GM19023 (cell line): ENCODE data around the gene RIPOR3.

Experiments used
- ATAC-seq: cut with Tn5 transposase; IDR thresholded peaks from one replicate; pipeline ENCODE4 v1.9.1; 2021; ENCODE audit warnings: mild to moderate bottlenecking, moderate library complexity; ENCODE audit not compliant: unreplicated experiment

Gene RIPOR3

DNA sequence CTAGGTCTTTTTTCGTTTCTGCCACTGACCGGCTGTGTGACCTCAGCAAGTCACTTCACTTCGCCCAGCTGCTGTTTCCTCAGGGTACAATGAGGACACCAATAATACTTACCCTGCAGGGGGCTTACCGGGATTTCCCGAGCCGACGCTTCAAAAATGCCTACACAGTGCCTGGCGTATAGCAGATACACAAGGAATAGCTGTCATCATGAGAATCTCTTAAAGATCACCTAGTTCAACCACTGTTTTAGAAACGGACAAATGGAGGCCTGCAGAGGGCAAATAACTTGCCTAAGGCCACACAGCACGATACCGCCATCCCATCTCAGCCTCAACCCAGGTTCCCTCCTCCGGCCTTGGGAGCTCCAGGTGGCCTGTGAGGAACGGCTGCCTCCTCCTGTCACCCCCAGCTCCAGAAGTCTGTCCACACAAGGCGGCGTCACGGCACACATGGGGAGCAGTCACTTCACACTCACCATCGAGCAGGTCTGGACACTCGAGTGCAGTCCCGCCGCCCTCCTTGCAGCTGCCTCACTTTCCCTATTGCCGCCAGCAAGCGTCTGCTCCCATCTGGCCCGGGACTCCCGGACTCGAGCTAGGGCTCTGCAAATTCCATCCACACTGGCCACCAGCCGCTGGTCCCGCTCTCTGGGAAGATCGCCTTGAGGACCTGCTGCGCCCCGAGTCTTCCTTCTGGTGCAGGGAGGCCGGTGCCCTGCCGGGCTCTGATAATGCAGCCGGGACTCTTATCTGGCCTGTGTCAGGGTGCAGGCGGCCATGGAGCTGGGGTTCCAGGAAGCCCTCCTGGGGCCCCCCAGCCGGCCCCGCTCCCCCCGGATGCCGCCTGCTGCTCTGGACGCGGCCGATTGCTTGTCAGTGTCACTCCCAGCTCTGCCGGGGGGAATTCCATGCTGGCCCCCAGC lies at the start of gene RIPOR3:
Gene RIPOR3, minus strand, starts transcription at position 893 of the 923 bp plus-strand sequence. Its CDS starts 414 bp downstream, at position 479.
- no peak for ATAC-seq

DNA sequence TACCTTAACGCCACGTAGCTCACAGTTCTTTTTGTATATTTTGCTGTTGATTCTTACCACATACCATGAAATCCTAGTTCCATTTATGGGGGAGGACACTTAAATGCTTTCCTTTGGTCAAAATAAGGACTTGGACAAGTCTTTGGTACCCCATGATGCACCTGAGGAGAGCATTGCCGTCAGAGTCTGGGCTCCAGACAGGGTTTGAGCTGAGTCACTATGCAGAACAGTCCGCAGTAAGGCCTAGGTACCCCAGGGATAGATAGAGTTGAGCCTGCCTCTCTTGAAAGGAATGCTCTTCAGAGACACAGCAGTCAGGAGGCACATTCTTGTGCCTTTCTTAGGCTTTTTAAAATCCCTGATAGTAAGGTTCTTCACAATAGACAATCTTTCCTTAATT lies 46.0 kb upstream of the RIPOR3 start:
- no peak for ATAC-seq

DNA sequence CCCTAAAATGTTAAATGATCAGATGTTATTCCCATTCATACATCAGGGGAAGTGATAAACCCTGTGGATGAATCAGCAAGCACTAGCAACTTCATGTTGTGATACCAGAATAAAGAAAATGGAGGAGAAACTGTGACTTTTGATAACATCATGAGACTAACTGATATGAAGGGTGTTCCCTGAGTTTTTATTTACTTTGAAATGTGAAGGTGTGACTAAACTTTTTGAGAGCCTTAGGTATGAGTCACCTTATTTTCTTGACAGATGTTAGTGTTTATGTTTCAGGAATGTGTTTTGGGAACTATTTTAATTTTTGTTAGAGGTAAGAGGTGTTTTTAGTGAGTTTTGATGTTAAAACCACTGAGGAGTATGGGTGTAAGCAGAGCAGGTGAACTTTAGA lies 44.5 kb upstream of the RIPOR3 start:
- no peak for ATAC-seq

DNA sequence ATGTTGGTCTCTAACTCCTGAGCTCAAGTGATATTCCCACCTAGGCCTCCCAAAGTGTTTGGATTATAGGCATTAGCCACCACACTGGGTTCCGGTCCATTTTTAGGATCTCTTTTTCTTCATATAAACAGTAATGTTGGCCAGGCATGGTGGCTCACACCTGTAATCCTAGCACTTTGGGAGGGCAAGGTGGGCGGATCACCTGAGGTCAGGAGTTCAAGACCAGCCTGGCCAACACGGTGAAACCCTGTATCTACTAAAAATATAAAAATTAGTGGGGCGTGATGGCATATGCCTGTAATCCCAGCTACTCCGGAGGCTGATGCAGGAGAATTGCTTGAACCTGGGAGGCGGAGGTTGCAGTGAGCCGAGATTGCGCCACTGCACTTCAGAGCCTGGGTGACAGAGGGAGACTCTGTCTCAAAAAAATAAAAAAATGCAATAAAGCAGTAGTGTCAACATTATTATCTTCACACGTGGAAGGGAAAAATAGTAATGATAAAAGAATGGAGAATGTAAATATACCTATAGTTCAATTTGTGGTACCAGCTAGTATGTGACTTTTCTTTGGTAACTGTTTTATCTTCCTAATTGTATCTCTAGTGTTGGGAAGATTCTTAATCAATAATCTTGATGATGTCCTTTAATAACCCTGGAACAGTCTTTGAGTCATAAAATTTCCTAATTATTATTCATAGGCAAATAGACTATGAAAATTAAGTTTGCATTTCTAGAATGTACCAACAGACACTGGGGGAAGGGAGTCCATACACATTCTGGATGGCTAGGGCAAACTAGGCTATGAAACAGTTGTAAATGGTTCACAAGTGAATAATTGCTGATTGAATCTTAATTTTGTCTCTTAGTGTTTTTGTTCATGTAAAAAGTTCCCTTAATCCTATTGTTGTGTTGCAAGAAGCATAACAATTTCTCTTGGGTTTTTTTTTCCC lies 43.7 kb upstream of the RIPOR3 start:
- no peak for ATAC-seq

- no peak for ATAC-seq
Observed at GRCh38 chr20:50733644-50734349, 42.5 kb upstream of the RIPOR3 start.

DNA sequence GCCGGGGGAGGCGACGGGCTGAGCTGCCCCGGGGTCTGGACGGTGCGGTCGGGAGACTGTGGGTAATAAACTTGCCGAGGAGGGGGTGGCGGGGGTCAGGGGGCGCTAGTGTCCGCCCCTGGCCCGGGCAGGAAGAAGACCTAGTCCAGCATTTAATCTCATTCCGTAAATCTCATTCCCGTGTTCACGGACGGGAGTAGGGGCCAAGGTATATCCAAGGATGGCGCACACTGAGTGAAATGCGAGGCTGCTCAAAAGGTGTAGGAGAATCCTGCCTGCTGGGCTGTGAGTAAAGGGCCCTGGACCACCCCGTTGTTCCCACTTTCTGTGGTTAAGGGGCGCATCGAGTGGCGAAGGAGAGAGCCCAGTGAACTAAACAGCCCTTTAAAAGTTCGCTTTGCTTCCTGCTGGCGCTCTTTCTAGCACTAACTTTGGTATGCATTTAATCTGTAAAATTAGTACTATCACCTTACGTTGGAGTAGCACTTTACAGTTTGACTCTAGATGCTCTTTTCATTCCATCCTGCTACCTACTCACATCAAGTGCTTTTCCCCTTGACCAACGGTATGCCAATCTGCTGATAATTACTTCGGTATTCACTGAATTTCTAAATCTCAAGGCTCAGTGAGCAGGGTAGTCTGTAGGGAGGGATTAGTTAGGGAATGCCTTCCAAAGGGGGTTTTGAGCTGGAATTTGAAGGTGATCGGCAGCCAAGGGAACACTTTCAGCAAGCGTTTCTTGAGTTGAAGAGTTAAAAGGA lies 40.8 kb upstream of the RIPOR3 start:
- no peak for ATAC-seq

- ATAC-seq, result peak; percentile 91
Observed at GRCh38 chr20:50731055-50731929, 40.0 kb upstream of the RIPOR3 start, which contains the start of gene PARD6B. PARD6B (plus strand) TSS chr20:50731580; CDS start chr20:50731787, 207 bp downstream.

- no peak for ATAC-seq
Observed at GRCh38 chr20:50730765-50731054, 39.4 kb upstream of the RIPOR3 start.

- ATAC-seq, result no peak
Observed at GRCh38 chr20:50729901-50730764, 38.8 kb upstream of the RIPOR3 start.

DNA sequence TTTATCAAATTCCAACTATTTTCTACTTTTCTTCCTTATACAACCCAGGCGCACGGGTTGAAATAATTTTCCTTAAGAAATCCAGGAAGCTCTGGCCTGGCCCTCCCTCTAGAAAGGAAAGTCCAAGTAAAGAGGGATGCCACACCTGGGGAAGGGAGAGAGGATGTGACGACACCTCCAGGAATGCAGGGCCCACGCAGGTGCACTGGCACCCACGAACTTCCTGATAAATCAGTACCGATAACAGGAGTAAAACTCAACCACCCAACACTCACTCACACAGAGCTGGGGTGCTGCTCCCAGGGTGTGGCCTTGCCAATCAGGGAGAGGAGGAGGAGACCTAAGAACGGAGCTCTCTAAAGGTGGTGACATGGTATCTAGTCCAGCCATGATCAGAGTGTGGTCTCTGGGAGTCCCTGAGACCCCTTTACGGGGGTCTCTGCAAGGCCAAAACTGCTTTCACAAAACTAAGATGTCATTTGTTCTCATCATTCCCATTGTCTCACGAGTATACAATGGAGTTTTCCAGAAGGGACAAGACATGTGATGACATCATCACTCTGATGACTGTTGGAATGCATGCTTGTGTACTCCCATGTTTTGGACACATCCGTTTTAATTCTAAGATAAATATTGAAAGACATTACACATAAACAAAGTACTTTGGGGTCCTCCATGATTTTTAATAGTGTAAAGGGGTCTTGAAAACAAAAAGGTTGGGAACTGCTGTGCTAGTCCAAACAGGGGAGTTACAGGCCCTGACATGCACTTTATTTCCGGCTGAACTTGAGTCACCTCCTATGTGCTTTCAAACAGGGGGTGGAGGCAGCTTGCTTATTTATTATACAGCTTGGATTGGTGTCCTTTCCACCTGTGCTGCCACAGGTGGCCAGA lies 37.9 kb upstream of the RIPOR3 start:
- no peak for ATAC-seq

DNA sequence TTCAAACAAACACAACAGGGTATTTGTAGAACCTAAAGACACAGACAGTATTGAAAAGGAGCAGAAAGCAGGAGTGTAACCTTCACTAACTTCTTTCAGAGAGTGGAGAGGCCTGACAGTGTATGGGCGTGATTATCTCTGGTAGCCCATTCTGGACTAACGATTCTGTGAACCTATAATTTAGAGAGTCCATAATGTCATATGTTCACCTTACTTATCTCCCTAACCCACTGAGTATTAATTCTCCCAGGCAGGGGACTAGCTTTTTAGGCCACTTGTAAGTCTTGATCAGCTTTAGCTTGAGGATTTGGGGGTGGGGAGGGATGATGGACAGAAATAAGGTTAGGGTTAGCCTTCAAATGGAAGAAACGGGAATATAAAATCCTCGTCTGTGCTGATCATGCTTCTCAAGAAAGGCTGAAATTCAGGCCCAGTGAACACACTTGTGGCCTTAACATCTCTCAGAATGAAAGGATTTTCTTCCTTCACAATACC lies 37.2 kb upstream of the RIPOR3 start:
- no peak for ATAC-seq

DNA sequence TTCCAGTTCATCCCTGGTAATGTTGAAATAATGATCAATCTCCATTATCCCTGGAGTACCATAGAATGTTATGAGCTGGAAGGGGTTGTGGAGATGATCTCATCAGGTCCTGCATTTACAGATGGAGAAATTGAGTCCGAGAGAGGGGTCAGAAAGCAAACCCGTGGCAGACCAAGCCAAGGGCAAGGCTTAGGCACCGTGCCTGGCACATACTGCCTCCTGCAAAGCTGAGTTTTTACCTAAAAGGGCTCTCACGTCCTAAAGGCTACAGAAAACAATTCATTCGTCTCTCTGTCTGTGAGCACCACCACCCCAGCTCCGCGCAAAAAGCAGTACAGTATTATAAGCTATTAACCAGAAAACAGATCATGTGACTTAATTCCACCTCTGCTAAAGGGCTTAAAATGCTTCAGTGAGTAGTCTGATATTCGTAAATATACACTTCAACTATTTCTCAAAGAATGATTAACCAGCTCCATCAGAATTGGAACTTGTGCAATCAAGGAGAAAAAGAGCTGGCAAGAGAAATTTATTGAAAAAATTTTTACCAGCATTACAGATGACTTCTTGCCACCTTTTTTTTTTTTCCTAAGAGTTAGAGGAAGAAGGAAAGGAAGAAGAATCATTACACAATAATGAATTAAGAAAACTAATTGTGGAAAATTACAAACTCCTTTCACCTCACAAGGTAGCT lies 36.6 kb upstream of the RIPOR3 start:
- no peak for ATAC-seq

- no peak for ATAC-seq
Observed at GRCh38 chr20:50726955-50727791, 35.8 kb upstream of the RIPOR3 start.

- no peak for ATAC-seq
Observed at GRCh38 chr20:50725724-50726005, 34.3 kb upstream of the RIPOR3 start.

DNA sequence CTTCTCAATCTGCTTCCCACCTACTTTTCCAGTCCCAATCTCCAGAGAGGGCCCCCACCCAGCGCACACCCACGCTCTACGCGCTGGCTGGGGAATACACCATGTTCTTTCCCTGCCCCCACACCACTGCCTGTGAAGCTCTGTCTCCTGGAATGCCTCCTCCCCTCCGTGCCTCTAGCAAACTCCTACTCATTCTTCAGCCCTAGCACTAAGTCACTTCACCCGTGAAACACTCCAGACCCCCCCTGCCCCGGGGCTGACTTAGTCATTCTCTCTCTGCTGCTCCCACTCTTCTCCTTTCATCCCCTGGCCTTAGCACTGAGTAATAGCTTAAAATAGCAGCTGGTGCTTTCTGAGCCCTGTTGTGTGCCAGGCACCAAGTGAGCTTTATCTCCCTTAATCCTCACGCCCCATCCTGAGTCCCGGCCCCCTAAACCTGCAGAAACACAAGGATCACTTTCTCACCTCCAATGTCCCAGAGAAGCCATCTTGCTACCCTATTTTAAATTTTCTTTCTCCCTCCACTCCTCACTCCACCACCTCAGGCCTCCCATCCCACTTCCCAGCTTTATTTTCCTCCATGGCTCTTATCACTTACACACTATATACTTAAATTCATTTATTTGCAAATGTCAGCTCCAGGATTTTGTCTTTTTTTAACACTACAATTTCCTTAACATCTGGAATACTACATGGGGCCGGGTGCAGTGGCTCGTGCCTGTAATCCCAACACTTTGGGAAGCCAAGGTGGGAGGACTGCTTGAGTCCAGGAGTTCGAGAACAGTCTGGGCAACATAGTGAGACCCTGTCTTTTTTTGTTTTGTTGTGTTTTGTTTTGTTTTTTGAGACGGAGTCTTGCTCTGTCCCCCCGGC lies 33.7 kb upstream of the RIPOR3 start:
- no peak for ATAC-seq
